ENCODE measurements around the gene SLC46A1. TPM values are rescaled to one million over a fixed set of nuclear protein-coding genes. Genes with fewer than 3 reads are reported as not detected.

The SLC46A1 gene
- total and polyA plus RNA-seq, 2 experiments from 2014 or later = 3.3 to 12.5 TPM

DNA sequence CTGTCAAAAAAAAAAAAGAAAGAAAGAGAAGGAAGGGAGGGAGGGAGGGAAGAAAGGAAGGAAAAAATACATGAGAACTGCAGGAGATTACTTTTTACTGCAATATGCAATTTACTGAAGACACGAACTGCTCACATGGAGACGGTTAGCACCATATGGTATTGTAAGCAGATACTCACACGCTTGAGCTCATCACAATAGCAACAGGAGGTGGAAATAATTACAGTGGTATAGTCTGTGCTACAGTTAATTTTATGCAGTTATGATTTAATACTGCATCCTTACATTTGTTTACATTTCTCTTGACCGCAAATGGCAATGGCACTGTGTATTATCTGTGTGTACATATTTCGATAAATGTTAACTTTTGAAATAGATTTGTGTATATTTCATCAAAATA lies 21.4 kb upstream of the SLC46A1 start:
- Histone ChIP-seq H3K36me3 (ENCODE audit: insufficient read depth) (no peaks in the 10 kb centered on the region), H3K9me2 (ENCODE audit: insufficient read depth) (peaks cover 4% of the 10 kb centered on the region; the same call in 1 of the 2 replicates), H3K4me1 (ENCODE audit: insufficient read depth) (no peaks in the 10 kb centered on the region), H3K4me3 (no peak overlapping the region), H3K27me3 (ENCODE audit: insufficient read depth) (no peaks in the 10 kb centered on the region), H3K4me2 (no peak overlapping the region), H3K79me2 (replicated peaks; ENCODE audit: insufficient read depth) (no peaks in the 10 kb centered on the region), H4K20me1 (replicated peaks; ENCODE audit: insufficient read depth) (no peaks in the 10 kb centered on the region; the same call in 1 of the 2 replicates), H3K27ac (ENCODE audit: low read depth) (no peak overlapping the region), H2AFZ (no peak overlapping the region), H3F3A (replicated peaks; ENCODE audit: low read depth) (no peaks in the 10 kb centered on the region)
- H3K4me3 Mint-ChIP-seq = no peak overlapping the region
- ATAC-seq = no peak
- no peaks in the 10 kb centered on the region for H3K9me3 Mint-ChIP-seq
- H3K27ac Mint-ChIP-seq = no peak overlapping the region
- TF ChIP-seq, protein P1, sequence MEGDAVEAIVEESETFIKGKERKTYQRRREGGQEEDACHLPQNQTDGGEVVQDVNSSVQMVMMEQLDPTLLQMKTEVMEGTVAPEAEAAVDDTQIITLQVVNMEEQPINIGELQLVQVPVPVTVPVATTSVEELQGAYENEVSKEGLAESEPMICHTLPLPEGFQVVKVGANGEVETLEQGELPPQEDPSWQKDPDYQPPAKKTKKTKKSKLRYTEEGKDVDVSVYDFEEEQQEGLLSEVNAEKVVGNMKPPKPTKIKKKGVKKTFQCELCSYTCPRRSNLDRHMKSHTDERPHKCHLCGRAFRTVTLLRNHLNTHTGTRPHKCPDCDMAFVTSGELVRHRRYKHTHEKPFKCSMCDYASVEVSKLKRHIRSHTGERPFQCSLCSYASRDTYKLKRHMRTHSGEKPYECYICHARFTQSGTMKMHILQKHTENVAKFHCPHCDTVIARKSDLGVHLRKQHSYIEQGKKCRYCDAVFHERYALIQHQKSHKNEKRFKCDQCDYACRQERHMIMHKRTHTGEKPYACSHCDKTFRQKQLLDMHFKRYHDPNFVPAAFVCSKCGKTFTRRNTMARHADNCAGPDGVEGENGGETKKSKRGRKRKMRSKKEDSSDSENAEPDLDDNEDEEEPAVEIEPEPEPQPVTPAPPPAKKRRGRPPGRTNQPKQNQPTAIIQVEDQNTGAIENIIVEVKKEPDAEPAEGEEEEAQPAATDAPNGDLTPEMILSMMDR (conservative IDR thresholded peaks at IDR 0.05; ENCODE audit: low read depth in 2 of 2) = no peak
- no peak for TF ChIP-seq ZNF114 (CRISPR knock-in tag; IDR thresholded peaks at IDR 0.05)
- TF ChIP-seq EZH2phosphoT487 (IDR thresholded peaks at IDR 0.05; ENCODE audit: unreplicated experiment) = no peak
- no peak for TF ChIP-seq JUNB (IDR thresholded peaks at IDR 0.05; ENCODE audit: unreplicated experiment)
- no peak for TF ChIP-seq NANOG (IDR thresholded peaks at IDR 0.05; ENCODE audit: borderline replicate concordance)
- no peak for TF ChIP-seq ZNF331 (CRISPR knock-in tag; IDR thresholded peaks at IDR 0.05; ENCODE audit: low read depth)
- TF ChIP-seq, protein P2, sequence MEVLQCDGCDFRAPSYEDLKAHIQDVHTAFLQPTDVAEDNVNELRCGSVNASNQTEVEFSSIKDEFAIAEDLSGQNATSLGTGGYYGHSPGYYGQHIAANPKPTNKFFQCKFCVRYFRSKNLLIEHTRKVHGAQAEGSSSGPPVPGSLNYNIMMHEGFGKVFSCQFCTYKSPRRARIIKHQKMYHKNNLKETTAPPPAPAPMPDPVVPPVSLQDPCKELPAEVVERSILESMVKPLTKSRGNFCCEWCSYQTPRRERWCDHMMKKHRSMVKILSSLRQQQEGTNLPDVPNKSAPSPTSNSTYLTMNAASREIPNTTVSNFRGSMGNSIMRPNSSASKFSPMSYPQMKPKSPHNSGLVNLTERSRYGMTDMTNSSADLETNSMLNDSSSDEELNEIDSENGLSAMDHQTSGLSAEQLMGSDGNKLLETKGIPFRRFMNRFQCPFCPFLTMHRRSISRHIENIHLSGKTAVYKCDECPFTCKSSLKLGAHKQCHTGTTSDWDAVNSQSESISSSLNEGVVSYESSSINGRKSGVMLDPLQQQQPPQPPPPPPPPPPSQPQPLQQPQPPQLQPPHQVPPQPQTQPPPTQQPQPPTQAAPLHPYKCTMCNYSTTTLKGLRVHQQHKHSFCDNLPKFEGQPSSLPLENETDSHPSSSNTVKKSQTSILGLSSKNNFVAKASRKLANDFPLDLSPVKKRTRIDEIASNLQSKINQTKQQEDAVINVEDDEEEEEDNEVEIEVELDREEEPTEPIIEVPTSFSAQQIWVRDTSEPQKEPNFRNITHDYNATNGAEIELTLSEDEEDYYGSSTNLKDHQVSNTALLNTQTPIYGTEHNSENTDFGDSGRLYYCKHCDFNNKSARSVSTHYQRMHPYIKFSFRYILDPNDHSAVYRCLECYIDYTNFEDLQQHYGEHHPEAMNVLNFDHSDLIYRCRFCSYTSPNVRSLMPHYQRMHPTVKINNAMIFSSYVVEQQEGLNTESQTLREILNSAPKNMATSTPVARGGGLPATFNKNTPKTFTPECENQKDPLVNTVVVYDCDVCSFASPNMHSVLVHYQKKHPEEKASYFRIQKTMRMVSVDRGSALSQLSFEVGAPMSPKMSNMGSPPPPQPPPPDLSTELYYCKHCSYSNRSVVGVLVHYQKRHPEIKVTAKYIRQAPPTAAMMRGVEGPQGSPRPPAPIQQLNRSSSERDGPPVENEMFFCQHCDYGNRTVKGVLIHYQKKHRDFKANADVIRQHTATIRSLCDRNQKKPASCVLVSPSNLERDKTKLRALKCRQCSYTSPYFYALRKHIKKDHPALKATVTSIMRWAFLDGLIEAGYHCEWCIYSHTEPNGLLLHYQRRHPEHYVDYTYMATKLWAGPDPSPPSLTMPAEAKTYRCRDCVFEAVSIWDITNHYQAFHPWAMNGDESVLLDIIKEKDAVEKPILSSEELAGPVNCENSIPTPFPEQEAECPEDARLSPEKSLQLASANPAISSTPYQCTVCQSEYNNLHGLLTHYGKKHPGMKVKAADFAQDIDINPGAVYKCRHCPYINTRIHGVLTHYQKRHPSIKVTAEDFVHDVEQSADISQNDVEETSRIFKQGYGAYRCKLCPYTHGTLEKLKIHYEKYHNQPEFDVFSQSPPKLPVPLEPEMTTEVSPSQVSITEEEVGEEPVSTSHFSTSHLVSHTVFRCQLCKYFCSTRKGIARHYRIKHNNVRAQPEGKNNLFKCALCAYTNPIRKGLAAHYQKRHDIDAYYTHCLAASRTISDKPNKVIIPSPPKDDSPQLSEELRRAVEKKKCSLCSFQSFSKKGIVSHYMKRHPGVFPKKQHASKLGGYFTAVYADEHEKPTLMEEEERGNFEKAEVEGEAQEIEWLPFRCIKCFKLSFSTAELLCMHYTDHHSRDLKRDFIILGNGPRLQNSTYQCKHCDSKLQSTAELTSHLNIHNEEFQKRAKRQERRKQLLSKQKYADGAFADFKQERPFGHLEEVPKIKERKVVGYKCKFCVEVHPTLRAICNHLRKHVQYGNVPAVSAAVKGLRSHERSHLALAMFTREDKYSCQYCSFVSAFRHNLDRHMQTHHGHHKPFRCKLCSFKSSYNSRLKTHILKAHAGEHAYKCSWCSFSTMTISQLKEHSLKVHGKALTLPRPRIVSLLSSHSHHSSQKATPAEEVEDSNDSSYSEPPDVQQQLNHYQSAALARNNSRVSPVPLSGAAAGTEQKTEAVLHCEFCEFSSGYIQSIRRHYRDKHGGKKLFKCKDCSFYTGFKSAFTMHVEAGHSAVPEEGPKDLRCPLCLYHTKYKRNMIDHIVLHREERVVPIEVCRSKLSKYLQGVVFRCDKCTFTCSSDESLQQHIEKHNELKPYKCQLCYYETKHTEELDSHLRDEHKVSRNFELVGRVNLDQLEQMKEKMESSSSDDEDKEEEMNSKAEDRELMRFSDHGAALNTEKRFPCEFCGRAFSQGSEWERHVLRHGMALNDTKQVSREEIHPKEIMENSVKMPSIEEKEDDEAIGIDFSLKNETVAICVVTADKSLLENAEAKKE (CRISPR knock-in tag; IDR thresholded peaks at IDR 0.05) = no peak
- no peak for TF ChIP-seq CREB1 (CRISPR knock-in tag; IDR thresholded peaks at IDR 0.05; ENCODE audit: low read depth)
- TF ChIP-seq EZH2 (IDR thresholded peaks at IDR 0.05; ENCODE audit: low read depth, unreplicated experiment) = no peak
- no peak for TF ChIP-seq STAT1 (IDR thresholded peaks at IDR 0.05; ENCODE audit: unreplicated experiment)
- TF ChIP-seq, protein P3, sequence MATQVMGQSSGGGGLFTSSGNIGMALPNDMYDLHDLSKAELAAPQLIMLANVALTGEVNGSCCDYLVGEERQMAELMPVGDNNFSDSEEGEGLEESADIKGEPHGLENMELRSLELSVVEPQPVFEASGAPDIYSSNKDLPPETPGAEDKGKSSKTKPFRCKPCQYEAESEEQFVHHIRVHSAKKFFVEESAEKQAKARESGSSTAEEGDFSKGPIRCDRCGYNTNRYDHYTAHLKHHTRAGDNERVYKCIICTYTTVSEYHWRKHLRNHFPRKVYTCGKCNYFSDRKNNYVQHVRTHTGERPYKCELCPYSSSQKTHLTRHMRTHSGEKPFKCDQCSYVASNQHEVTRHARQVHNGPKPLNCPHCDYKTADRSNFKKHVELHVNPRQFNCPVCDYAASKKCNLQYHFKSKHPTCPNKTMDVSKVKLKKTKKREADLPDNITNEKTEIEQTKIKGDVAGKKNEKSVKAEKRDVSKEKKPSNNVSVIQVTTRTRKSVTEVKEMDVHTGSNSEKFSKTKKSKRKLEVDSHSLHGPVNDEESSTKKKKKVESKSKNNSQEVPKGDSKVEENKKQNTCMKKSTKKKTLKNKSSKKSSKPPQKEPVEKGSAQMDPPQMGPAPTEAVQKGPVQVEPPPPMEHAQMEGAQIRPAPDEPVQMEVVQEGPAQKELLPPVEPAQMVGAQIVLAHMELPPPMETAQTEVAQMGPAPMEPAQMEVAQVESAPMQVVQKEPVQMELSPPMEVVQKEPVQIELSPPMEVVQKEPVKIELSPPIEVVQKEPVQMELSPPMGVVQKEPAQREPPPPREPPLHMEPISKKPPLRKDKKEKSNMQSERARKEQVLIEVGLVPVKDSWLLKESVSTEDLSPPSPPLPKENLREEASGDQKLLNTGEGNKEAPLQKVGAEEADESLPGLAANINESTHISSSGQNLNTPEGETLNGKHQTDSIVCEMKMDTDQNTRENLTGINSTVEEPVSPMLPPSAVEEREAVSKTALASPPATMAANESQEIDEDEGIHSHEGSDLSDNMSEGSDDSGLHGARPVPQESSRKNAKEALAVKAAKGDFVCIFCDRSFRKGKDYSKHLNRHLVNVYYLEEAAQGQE (IDR thresholded peaks at IDR 0.05; ENCODE audit: unreplicated experiment) = no peak
- TF ChIP-seq, protein P4, sequence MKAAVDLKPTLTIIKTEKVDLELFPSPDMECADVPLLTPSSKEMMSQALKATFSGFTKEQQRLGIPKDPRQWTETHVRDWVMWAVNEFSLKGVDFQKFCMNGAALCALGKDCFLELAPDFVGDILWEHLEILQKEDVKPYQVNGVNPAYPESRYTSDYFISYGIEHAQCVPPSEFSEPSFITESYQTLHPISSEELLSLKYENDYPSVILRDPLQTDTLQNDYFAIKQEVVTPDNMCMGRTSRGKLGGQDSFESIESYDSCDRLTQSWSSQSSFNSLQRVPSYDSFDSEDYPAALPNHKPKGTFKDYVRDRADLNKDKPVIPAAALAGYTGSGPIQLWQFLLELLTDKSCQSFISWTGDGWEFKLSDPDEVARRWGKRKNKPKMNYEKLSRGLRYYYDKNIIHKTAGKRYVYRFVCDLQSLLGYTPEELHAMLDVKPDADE (IDR thresholded peaks at IDR 0.05) = no peak
- no peak for TF ChIP-seq POLR2AphosphoS5 (IDR thresholded peaks at IDR 0.05; ENCODE audit: low read depth)
- no peak for DNase-seq (ENCODE audit: low spot score)
- peaks cover 8% of the 10 kb centered on the region for H3K27me3 Mint-ChIP-seq (ENCODE audit: insufficient read depth, low read depth, poor library complexity)
- no peaks in the 10 kb centered on the region for H3K36me3 Mint-ChIP-seq (ENCODE audit: low read depth)
- H3K4me1 Mint-ChIP-seq = no peaks in the 10 kb centered on the region

All from GM23338 (cell line).